Heart left ventricle (tissue), 16 donors: ENCODE measurements around the gene SNX8. TPM values are rescaled to one million over a fixed set of nuclear protein-coding genes. Genes with fewer than 3 reads are reported as not detected.

ENCODE experiments used
- ATAC-seq, 4 donors: fragments of 200-7000 bp; cut with Tn5 transposase; one replicate each; pipeline ENCODE4 v1.9.1; 2020 to 2022; ENCODE audit warnings: moderate library complexity in 4 of 4, mild to moderate bottlenecking in 3 of 4, moderate number of reproducible peaks in 1 of 4
- DNase-seq, 5 donors: peaks; one replicate each; pipeline ENCODE4 v3.0.0-alpha.2; 2020
- H3K27ac ChIP-seq, 12 donors: fragments of 200-600 bp; sonication (generic) in 4 of 12; one replicate each; pipeline versions ENCODE4 v1.5.0 to v1.8.0; 2016 to 2022; ENCODE audit warnings: mild to moderate bottlenecking in 2 of 12
- H3K27me3 ChIP-seq, 9 donors: fragments of 200-600 bp; sonication (generic) in 2 of 9; one replicate each; pipeline versions ENCODE4 v1.5.1 to v1.8.0; 2016 to 2022; ENCODE audit warnings: mild to moderate bottlenecking in 3 of 9
- H3K36me3 ChIP-seq, 9 donors: fragments of 200-600 bp; sonication (generic) in 2 of 9; one replicate each; pipeline versions ENCODE4 v1.5.0 to v1.8.0; 2018 to 2022; ENCODE audit warnings: mild to moderate bottlenecking in 2 of 9
- H3K4me1 ChIP-seq, 12 donors: fragments of 200-600 bp; sonication (generic) in 4 of 12; one replicate each; pipeline versions ENCODE4 v1.5.0 to v1.8.0; 2016 to 2022; ENCODE audit warnings: mild to moderate bottlenecking in 3 of 12
- H3K4me3 ChIP-seq, 12 donors: fragments of 200-600 bp; sonication (generic) in 4 of 12; one replicate each; pipeline versions ENCODE4 v1.5.0 to v1.8.0; 2017 to 2022; ENCODE audit warnings: mild to moderate bottlenecking in 9 of 12, moderate library complexity in 4 of 12
- H3K9me3 ChIP-seq, 12 donors: fragments of 200-600 bp; sonication (generic) in 4 of 12; one replicate each; pipeline versions ENCODE4 v1.5.0 to v1.8.0; 2016 to 2022; ENCODE audit warnings: mild to moderate bottlenecking in 1 of 12
- POLR2A ChIP-seq, 2 donors: fragments of 450-650 bp; IDR thresholded peaks; one replicate each; pipeline ENCODE4 v1.6.1; 2017; ENCODE audit warnings: antibody characterized with exemption in 2 of 2, mild to moderate bottlenecking in 2 of 2, moderate library complexity in 2 of 2
- WGBS, 4 donors: extraction: QIAGEN DNeasy Blood & Tissue Kit in 2 of 4; methylation state at CpG; one replicate each; pipeline versions ENCODE4 v1.1.5 to v1.1.7; 2013 to 2018; 5-methylcytosine and 5-hydroxymethylcytosine counted together
- intact Hi-C, 10 donors: fragments of 100-400 bp; cut with DNase I; formaldehyde crosslinking; loops; one replicate each; pipeline versions ENCODE4 v1.11.1 to v1.14.2; 2022
- polyA plus RNA-seq, 2 donors: library from polyadenylated mRNA; stranded (reverse); fragments of 200-250 nt; gene quantifications; one replicate each; pipeline ENCODE4 v1.2.3, GENCODE V29; 2013
- total RNA-seq, 9 donors: library from RNA; depleted of rRNA in 2 of 9; stranded (reverse); fragments of >200 nt in 2 of 9; fragmentation: NEBNext Ultra II Directional in 3 of 9; extraction: Animal tissue kit (Norgen Biotek cat#: 25700) in 3 of 9; gene quantifications; one replicate each; pipeline versions ENCODE4 v1.1.0 to v1.2.4, GENCODE V29; 2016 to 2023
- TF ChIP-seq, protein P1 (sequence below), 12 donors: fragments of 200-600 bp; sonication (generic) in 4 of 12; IDR thresholded peaks; one replicate each; pipeline versions ENCODE4 v1.5.0 to v1.8.0; 2018 to 2022; ENCODE audit warnings: antibody characterized with exemption in 12 of 12, mild to moderate bottlenecking in 5 of 12
- donor health status: ischemic (EF 13 %, LVEDD 7.1; RV severe dilation, severe dysfunction).
- donor health status: healthy with polysubstance abuse.
- donor health status: DM: no; HTN: yes; CAD: no.
- donor health status: DM: no; HTN: no; CAD: no.
- donor health status: ischemic (EF 25% LVEDD 6.9; RV normal size, moderate dysfunction).
- donor health status: ischemic (EF 25% LVEDD 5.7; RV mildly dilated, moderate dysfunction).
- donor health status: healthy.
- donor health status: DM: yes; HTN: yes; CAD: no.
- donor health status: ischemic (EF 35%, LVEDD 5.7; RV mildly dilated, moderate dysfunction).
- donor health status: nonischemic (EF 11% LVEDD 7.7; RV severe dilation, severe dysfunction).
- donor health status: DM: yes; HTN: yes; CAD: no.
- donor health status: PGD.
- donor health status: ischemic (EF 29% LVEDD 5.4; RV normal size, mild dysfunction).
- donor health status: nonischemic (EF 23%, LVEDD 6.1; RV moderate dilation, normal function).

The SNX8 gene
- total and polyA plus RNA-seq, 11 donors: 5.4 to 44.6 (median 19.4) TPM

DNA sequence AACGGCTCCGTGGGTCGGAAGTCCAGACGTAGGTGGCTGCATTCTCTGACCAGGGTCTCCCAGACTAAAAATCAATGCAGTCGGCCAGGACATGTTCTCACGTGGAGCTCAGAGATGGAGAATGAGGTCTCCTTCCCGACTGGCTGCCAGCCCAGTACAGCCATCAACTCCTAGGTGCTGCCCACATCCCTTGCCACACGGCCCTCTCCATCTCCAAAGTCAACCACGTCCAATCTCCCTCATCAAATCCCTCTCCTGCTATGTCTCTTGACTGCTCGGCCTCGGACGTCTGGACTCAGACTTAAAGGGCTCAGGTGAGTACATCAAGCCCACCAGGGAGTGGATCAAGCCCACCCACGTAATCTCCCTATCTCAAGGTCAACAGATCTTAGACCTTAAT lies 88.4 kb downstream of the SNX8 start:
- WGBS, 4 donors: 95 to 98% (median 96%) methylated on average over 13 of the region's 13 CpGs
- DNase-seq (no peak), ATAC-seq (no peak)
- Histone ChIP-seq H3K4me3 (no peak overlapping the region), H3K4me1 (peaks cover 0 to 6% (median 2%) of the 10 kb centered on the region in 12 donors), H3K9me3 (no peaks in the 10 kb centered on the region), H3K36me3 (peaks cover 0 to 83% (median 47%) of the 10 kb centered on the region in 9 donors), H3K27ac (no peak overlapping the region), H3K27me3 (no peaks in the 10 kb centered on the region)
- intact Hi-C loops: no loop called here
- TF ChIP-seq, protein P1, sequence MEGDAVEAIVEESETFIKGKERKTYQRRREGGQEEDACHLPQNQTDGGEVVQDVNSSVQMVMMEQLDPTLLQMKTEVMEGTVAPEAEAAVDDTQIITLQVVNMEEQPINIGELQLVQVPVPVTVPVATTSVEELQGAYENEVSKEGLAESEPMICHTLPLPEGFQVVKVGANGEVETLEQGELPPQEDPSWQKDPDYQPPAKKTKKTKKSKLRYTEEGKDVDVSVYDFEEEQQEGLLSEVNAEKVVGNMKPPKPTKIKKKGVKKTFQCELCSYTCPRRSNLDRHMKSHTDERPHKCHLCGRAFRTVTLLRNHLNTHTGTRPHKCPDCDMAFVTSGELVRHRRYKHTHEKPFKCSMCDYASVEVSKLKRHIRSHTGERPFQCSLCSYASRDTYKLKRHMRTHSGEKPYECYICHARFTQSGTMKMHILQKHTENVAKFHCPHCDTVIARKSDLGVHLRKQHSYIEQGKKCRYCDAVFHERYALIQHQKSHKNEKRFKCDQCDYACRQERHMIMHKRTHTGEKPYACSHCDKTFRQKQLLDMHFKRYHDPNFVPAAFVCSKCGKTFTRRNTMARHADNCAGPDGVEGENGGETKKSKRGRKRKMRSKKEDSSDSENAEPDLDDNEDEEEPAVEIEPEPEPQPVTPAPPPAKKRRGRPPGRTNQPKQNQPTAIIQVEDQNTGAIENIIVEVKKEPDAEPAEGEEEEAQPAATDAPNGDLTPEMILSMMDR (IDR thresholded peaks at IDR 0.05): no peak
- no peak for TF ChIP-seq POLR2A (IDR thresholded peaks at IDR 0.05)

DNA sequence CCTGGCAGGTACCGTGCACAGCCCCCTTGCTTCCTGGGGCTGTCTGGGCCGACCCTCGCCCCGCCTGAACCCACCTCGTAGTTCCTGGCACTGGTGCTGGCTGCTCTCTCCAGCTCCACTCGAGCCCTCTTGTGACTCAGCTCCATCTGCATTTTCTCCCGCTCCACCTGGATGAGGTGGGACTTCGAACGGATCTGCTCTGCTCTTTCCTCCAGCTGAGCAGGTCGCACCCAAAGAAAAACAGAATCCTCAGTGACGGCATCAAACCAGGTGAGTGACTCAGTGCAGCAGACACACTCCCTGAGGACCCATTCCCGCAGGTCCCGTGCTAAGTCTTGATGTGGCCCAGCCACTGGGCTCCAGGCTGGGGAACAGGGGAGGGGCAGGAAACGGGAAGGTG lies 88.9 kb downstream of the SNX8 start:
- Histone ChIP-seq H3K4me1 (peaks cover 0 to 1% (median 0%) of the 10 kb centered on the region in 12 donors), H3K36me3 (peaks cover 0 to 88% (median 47%) of the 10 kb centered on the region in 9 donors), H3K9me3 (no peaks in the 10 kb centered on the region), H3K27ac (no peak overlapping the region), H3K27me3 (no peaks in the 10 kb centered on the region), H3K4me3 (no peak overlapping the region)
- intact Hi-C loops: no loop called here
- 82 to 95% (median 83%) methylated on average over 14 of the region's 14 CpGs for WGBS, 4 donors
- no peak for ATAC-seq
- no peak for DNase-seq
- no peak for TF ChIP-seq POLR2A (IDR thresholded peaks at IDR 0.05)
- TF ChIP-seq, protein P1 (IDR thresholded peaks at IDR 0.05): no peak

- H3K9me3 ChIP-seq: no peaks in the 10 kb centered on the region
- H3K36me3 ChIP-seq: peaks cover 0 to 92% (median 44%) of the 10 kb centered on the region in 9 donors
- H3K27ac ChIP-seq: no peak overlapping the region
- 62 to 68% (median 64%) methylated on average over 4 of the region's 4 CpGs for WGBS, 4 donors
- H3K4me3 ChIP-seq: no peak overlapping the region
- TF ChIP-seq POLR2A (IDR thresholded peaks at IDR 0.05): no peak
- TF ChIP-seq, protein P1 (IDR thresholded peaks at IDR 0.05): no peak
- DNase-seq: no peak
- peak in 3 of 4 donors; percentile 42 to 65 (median 48) for ATAC-seq
- intact Hi-C loops: no loop called here
- no peaks in the 10 kb centered on the region for H3K4me1 ChIP-seq
- H3K27me3 ChIP-seq: no peaks in the 10 kb centered on the region
These were observed 89.3 kb downstream of the SNX8 start for GRCh38 chr7:2224934-2225333.

- H3K36me3 ChIP-seq: peaks cover 0 to 92% (median 44%) of the 10 kb centered on the region in 9 donors
- no peaks in the 10 kb centered on the region for H3K9me3 ChIP-seq
- 89 to 95% (median 93%) methylated on average over 8 to 13 of the region's 13 CpGs for WGBS, 4 donors
- no peak overlapping the region for H3K27ac ChIP-seq
- H3K4me3 ChIP-seq: no peak overlapping the region
- H3K27me3 ChIP-seq: no peaks in the 10 kb centered on the region
- ATAC-seq: peak in 1 of 4 donors; percentile 11
- intact Hi-C loops: no loop called here
- TF ChIP-seq, protein P1 (IDR thresholded peaks at IDR 0.05): no peak
- no peak for TF ChIP-seq POLR2A (IDR thresholded peaks at IDR 0.05)
- DNase-seq: no peak
- H3K4me1 ChIP-seq: no peaks in the 10 kb centered on the region
These were observed 89.7 kb downstream of the SNX8 start for GRCh38 chr7:2224491-2224928.
